DLD1 (cell line): Measurements from ENCODE around the gene NRBP1.
"Not testable (repeated sequence)": the region's sequence is repeated elsewhere in the genome, so short reads cannot be mapped to it uniquely, and the experiment has no call there.

Experiments
- in situ Hi-C: cut with HindIII; loops from 2 replicates; pipeline ENCODE4 v1.10.0; 2017; ENCODE audit warnings: low sequenced_read_pairs

The NRBP1 gene

GRCh38 chr2:27421660-27422250 is 6.7 kb upstream of the NRBP1 start:
- in situ Hi-C loops: no loop called here

GRCh38 chr2:27422958-27423357 is 5.5 kb upstream of the NRBP1 start:
- in situ Hi-C loops: no loop called here

DNA sequence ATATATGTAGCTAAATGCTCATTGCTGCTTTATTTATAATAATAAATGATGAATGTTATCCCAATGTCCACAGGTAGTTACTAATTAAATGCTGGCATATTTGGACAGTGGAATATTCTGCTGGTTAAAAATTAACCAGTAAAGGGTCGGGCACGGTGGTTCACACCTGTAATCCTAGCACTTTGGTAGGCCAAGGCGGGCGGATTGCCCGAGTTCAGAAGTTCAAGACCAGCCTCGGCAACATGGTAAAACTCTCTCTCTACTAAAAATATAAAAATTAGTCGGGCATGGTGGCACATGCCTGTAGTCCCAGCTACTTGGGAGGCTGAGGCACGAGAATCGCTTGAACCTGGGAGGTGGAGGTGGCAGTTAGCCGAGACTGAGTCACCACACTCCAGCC is 3.4 kb upstream of the NRBP1 start:
- in situ Hi-C loops: not testable (repeated sequence)

DNA sequence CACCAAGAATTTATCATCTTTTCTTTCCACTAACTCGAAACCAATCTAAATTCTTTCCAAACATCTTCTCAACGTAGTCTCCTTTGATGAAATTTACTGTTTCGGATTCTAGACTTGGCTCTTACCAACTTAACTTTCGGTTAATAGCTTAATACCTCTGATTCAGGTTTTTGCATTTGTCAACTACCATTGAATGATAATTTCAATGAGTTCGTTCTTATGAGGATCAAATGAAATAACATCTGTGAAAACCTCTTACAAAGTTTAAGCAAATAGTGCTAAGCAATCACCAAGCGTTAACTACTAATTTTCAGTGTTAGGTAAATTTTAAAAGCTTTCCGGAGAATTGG is 593 bp upstream of the NRBP1 start:
- in situ Hi-C loops: no loop called here

GRCh38 chr2:27428978-27429541 is 629 bp downstream of the NRBP1 start:
- in situ Hi-C loops: no loop called here

- in situ Hi-C loops: no loop called here
Observed at GRCh38 chr2:27431395-27431794, 3.0 kb downstream of the NRBP1 start.

- in situ Hi-C loops: no loop called here
Observed at GRCh38 chr2:27435628-27436027, 7.2 kb downstream of the NRBP1 start.

DNA sequence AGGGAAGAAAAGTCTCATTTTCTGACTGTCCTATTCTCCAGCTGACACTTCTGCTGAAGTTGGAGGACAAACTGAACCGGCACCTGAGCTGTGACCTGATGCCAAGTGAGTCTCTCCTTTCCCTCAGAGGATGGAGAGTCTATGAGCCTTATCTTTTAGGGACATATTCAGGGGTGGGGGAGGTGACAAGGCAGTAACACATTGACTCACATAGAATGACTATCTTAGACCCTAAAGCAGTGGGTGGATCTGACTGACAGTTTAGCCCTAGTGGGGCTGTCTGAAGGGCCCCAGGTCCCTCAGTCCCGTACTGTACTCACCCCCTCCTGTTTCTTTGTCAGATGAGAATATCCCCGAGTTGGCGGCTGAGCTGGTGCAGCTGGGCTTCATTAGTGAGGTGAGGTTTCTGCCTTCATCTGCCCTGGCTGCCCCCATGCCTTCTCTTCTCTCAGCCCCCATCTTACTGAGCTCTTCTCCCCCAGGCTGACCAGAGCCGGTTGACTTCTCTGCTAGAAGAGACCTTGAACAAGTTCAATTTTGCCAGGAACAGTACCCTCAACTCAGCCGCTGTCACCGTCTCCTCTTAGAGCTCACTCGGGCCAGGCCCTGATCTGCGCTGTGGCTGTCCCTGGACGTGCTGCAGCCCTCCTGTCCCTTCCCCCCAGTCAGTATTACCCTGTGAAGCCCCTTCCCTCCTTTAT is 12.9 kb downstream of the NRBP1 start:
- in situ Hi-C loops: no loop called here

GRCh38 chr2:27441958-27442919 is 13.8 kb downstream of the NRBP1 start, which contains the start of gene KRTCAP3:
Gene KRTCAP3 (plus strand): TSS chr2:27442381. CDS start chr2:27442413, 32 bp downstream.
- in situ Hi-C loops: no loop called here

GRCh38 chr2:27442920-27443282 is 14.5 kb downstream of the NRBP1 start:
- in situ Hi-C loops: no loop called here

GRCh38 chr2:27445155-27445554 is 16.7 kb downstream of the NRBP1 start:
- in situ Hi-C loops: no loop called here

- in situ Hi-C loops: no loop called here
Observed at GRCh38 chr2:27445615-27446014, 17.2 kb downstream of the NRBP1 start.

GRCh38 chr2:27446057-27446456 is 17.6 kb downstream of the NRBP1 start:
- in situ Hi-C loops: no loop called here

- in situ Hi-C loops: no loop called here
Observed at GRCh38 chr2:27448381-27448780, 19.9 kb downstream of the NRBP1 start.

DNA sequence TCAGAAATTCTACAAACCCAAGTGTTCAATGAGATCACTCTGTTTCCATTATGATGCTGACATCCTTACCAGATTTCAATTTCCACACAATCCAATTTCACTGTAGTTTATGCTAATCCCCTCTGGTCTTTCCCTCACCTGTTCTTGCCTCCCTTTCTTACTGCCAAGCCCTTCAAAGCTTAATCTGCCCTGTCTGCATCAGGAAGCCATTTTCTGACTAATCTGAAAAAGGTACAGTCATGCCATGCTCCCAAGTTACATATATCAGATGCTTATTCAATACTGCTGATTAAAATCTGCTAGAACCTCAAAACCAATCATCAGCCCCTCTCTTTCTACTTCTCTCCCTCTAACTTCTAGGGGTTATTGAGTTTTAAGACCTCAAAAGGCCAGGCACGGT is 22.7 kb downstream of the NRBP1 start:
- in situ Hi-C loops: no loop called here

- in situ Hi-C loops: no loop called here
Observed at GRCh38 chr2:27453968-27454367, 25.5 kb downstream of the NRBP1 start.

DNA sequence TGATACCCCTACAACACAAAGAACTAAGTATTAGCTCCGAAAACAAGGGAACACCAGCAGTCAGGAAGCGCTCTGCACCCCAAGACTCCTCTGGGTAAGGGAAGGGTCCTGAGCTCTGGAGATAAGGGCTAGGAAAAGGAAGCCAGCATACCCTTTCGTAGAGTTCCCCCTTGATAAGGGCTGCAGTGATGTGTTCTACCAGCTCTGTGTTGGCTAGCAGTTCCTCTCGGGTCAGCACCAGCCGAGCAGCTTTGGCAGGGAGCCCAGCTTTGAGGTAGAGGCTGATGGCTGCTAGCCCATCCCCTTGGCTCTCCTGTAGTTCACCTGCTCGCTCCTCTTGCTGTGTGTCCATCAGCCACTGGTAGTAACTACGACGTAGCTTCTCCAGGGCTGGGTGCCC is 32.7 kb downstream of the NRBP1 start:
- in situ Hi-C loops: no loop called here

- in situ Hi-C loops: no loop called here
Observed at GRCh38 chr2:27464443-27464842, 36.0 kb downstream of the NRBP1 start.

- in situ Hi-C loops: no loop called here
Observed at GRCh38 chr2:27471961-27472360, 43.5 kb downstream of the NRBP1 start.

DNA sequence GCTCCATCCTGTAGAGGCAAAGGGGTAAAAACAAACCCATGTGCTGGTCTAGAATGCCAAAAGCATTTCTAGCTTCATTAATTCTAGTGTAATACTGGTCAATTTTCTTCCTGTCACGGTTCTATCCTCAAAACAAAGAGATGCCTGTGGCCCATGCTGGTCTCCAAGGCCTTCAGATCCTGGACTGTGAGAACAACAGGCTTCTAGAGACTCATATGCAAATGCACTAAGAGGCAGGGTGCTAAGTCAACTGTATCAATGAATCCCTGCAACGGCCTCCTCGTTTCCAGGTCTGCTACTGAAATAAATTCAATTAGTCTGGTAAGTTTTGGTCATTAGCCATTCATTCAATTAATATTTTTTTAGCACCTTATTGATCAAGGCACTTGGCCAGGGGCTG is 57.1 kb downstream of the NRBP1 start:
- in situ Hi-C loops: no loop called here

GRCh38 chr2:27489118-27489497 is 60.7 kb downstream of the NRBP1 start:
- in situ Hi-C loops: no loop called here
